ENCODE results near the gene PARP16.

GRCh38 chr15:65210770-65211481, 75.8 kb downstream of the PARP16 start, which contains the start of gene CILP:
- TF ChIP-seq CTCF (conservative IDR thresholded peaks at IDR 0.05; ENCODE audit: low read depth in 2 of 2) (no peak), EZH2phosphoT487 (IDR thresholded peaks at IDR 0.05; ENCODE audit: unreplicated experiment) (no peak), EZH2 (IDR thresholded peaks at IDR 0.05; ENCODE audit: low read depth, unreplicated experiment) (no peak)
